Measurements from ENCODE around the gene NPTX1. TPM values are rescaled to one million over a fixed set of nuclear protein-coding genes. Genes with fewer than 3 reads are reported as not detected.

The NPTX1 gene
- total RNA-seq, 4 donors from 2014 or later: 1.2 to 6.3 (median 3.8) TPM

- Histone ChIP-seq H3K9me3 (no peaks in the 10 kb centered on the region), H3K36me3 (no peaks in the 10 kb centered on the region), H3K27ac (no peak overlapping the region), H3K4me3 (no peak overlapping the region), H3K27me3 (peaks cover 83% of the 10 kb centered on the region), H3K4me1 (peaks cover 0 to 9% (median 7%) of the 10 kb centered on the region in 3 donors)
- TF ChIP-seq POLR2A (IDR thresholded peaks at IDR 0.05): no peak
- TF ChIP-seq POLR2AphosphoS5 (IDR thresholded peaks at IDR 0.05): no peak
- TF ChIP-seq EP300 (IDR thresholded peaks at IDR 0.05): no peak
- no peak for TF ChIP-seq CTCF (IDR thresholded peaks at IDR 0.05)
- ATAC-seq: no peak
- WGBS, 2 donors (ENCODE audit: low coverage in 1 of 2): 74% methylated on average over 3 of the region's 11 CpGs; no CpG with 5 or more reads in 1 of the 2 donors
These were observed 6.7 kb downstream of the NPTX1 start for GRCh38 chr17:80469667-80470066.

DNA sequence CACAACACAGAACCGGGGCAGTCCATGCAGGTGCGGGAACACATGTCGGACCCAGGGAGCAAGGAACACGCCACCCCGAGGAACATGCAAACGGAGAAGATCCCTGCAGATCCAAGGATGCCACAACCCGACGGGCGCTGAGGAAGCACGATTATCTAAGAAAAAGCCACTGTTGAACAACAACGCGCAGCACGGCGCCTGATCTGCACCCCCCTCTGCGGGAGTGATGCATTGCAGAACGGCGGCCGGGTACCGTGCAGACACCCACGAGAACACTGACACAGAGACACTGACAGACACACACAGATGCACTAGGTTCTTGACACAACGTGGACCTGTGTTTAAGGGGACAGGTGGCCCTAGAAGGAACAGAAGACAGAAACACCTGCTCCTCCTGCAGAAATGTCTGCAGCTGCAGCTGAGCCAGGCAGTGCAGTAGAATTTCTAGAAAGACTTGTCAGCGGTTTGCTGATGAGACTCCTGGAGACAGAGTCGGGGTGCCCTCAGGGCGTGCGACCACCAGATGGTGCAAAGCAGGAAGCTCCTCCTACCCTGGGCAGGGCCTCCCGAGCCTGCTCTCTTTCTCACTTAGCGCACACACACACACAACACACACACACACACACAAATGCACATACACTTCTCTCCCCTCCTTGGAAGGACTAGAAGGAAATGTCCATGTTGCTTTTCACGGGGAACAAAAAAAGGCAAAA is 7.5 kb downstream of the NPTX1 start:
- H3K4me3 ChIP-seq: no peak overlapping the region
- no peak for TF ChIP-seq CTCF (IDR thresholded peaks at IDR 0.05)
- no peak for TF ChIP-seq EP300 (IDR thresholded peaks at IDR 0.05)
- H3K4me1 ChIP-seq: peaks cover 0 to 1% (median 0%) of the 10 kb centered on the region in 3 donors
- H3K27me3 ChIP-seq: peaks cover 76% of the 10 kb centered on the region
- no peaks in the 10 kb centered on the region for H3K36me3 ChIP-seq
- no peak for ATAC-seq
- WGBS, 2 donors (ENCODE audit: low coverage in 1 of 2): 53 to 78% methylated on average over 8 to 15 of the region's 28 CpGs
- H3K27ac ChIP-seq: no peak overlapping the region
- no peaks in the 10 kb centered on the region for H3K9me3 ChIP-seq

DNA sequence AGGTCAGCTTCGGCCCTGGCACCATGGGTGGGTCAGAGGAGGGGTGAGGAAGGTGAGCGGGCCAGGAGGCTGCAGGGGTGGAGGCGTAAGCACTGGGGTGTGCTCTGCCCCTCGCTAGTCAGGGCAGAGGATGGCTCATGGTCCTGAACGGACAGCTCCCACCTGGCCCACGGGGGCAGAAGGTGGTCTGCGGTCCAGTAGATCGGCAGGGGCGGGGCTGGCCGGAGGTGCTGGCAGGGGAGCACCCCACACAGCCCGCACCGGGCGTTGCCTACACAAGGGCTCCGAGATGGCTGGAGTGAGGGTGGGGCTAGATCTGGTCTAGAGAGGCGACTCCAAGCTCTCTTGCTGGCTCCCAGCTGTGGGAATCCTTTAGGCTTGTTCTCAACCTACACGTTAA is 8.2 kb downstream of the NPTX1 start:
- no peak for ATAC-seq
- WGBS, 2 donors (ENCODE audit: low coverage in 1 of 2): 29 to 38% methylated on average over 1 to 5 of the region's 16 CpGs
- no peaks in the 10 kb centered on the region for H3K36me3 ChIP-seq

GRCh38 chr17:80466188-80466705 is 10.2 kb downstream of the NPTX1 start:
- ATAC-seq: no peak
- Histone ChIP-seq H3K4me3 (no peak overlapping the region), H3K9me3 (no peaks in the 10 kb centered on the region), H3K36me3 (no peaks in the 10 kb centered on the region), H3K4me1 (peaks cover 0 to 8% (median 0%) of the 10 kb centered on the region in 3 donors), H3K27ac (no peak overlapping the region), H3K27me3 (peaks cover 49% of the 10 kb centered on the region)
- TF ChIP-seq CTCF (IDR thresholded peaks at IDR 0.05) (no peak), EP300 (IDR thresholded peaks at IDR 0.05) (no peak), POLR2A (IDR thresholded peaks at IDR 0.05) (no peak), POLR2AphosphoS5 (IDR thresholded peaks at IDR 0.05) (no peak)
- WGBS, 2 donors (ENCODE audit: low coverage in 1 of 2): 83% methylated on average over 7 of the region's 15 CpGs; no CpG with 5 or more reads in 1 of the 2 donors

More for the DNA sequence above, 8.2 kb downstream of the NPTX1 start:
- H3K4me1 ChIP-seq: no peaks in the 10 kb centered on the region
- no peak overlapping the region for H3K27ac ChIP-seq
- H3K27me3 ChIP-seq: peaks cover 69% of the 10 kb centered on the region
- H3K4me3 ChIP-seq: no peak overlapping the region
- TF ChIP-seq EP300 (IDR thresholded peaks at IDR 0.05): no peak
- no peaks in the 10 kb centered on the region for H3K9me3 ChIP-seq

GRCh38 chr17:80465327-80465974 is 11.0 kb downstream of the NPTX1 start:
- no peak for TF ChIP-seq CTCF (IDR thresholded peaks at IDR 0.05)
- no peak for TF ChIP-seq POLR2A (IDR thresholded peaks at IDR 0.05)
- TF ChIP-seq EP300 (IDR thresholded peaks at IDR 0.05): no peak
- no peak for TF ChIP-seq POLR2AphosphoS5 (IDR thresholded peaks at IDR 0.05)
- Histone ChIP-seq H3K36me3 (no peaks in the 10 kb centered on the region), H3K9me3 (no peaks in the 10 kb centered on the region), H3K4me3 (no peak overlapping the region), H3K4me1 (peaks cover 0 to 16% (median 0%) of the 10 kb centered on the region in 3 donors), H3K27ac (no peak overlapping the region), H3K27me3 (peaks cover 41% of the 10 kb centered on the region)
- no peak for ATAC-seq
- 53 to 58% methylated on average over 7 to 9 of the region's 20 CpGs for WGBS, 2 donors (ENCODE audit: low coverage in 1 of 2)

All from gastroesophageal sphincter (tissue), 4 donors.